Measurements from ENCODE around the gene TMEM175. TPM values are rescaled to one million over a fixed set of nuclear protein-coding genes. Genes with fewer than 3 reads are reported as not detected.

TMEM175 gene
- total and polyA plus RNA-seq, 8 donors = 10.0 to 96.6 (median 16.4) TPM

GRCh38 chr4:884896-885295 is 47.4 kb upstream of the TMEM175 start:
- DNase-seq = no peak
- ATAC-seq = no peak
- Histone ChIP-seq H3K4me1 (no peaks in the 10 kb centered on the region), H3K4me3 (no peak overlapping the region), H3K27me3 (no peaks in the 10 kb centered on the region), H3K36me3 (peaks cover 2 to 64% (median 15%) of the 10 kb centered on the region in 3 donors), H3K27ac (no peak overlapping the region), H3K9me3 (no peaks in the 10 kb centered on the region)
- intact Hi-C loops (cut with DNase I) = no loop called here
- 82 to 86% methylated on average over 24 of the region's 24 CpGs for WGBS, 2 donors
- no peak for FAIRE-seq
- TF ChIP-seq CTCF (IDR thresholded peaks at IDR 0.05) = no peak

- H3K4me3 ChIP-seq = no peak overlapping the region
- H3K27ac ChIP-seq = no peak overlapping the region
- H3K9me3 ChIP-seq = no peaks in the 10 kb centered on the region
- DNase-seq (no peak), ATAC-seq (no peak), FAIRE-seq (no peak)
- H3K36me3 ChIP-seq = peaks cover 2 to 62% (median 15%) of the 10 kb centered on the region in 3 donors
- no peaks in the 10 kb centered on the region for H3K4me1 ChIP-seq
- WGBS, 2 donors = 93 to 96% methylated on average over 10 of the region's 10 CpGs
- TF ChIP-seq CTCF (IDR thresholded peaks at IDR 0.05) = no peak
- no peaks in the 10 kb centered on the region for H3K27me3 ChIP-seq
- intact Hi-C loops (cut with DNase I) = no loop called here
Measured at GRCh38 chr4:885353-885752, 46.9 kb upstream of the TMEM175 start.

- Histone ChIP-seq H3K4me3 (no peak overlapping the region), H3K9me3 (no peaks in the 10 kb centered on the region), H3K36me3 (peaks cover 2 to 68% (median 15%) of the 10 kb centered on the region in 3 donors), H3K27me3 (no peaks in the 10 kb centered on the region), H3K4me1 (no peaks in the 10 kb centered on the region), H3K27ac (no peak overlapping the region)
- DNase-seq = no peak
- no peak for FAIRE-seq
- TF ChIP-seq CTCF (IDR thresholded peaks at IDR 0.05) = no peak
- WGBS, 2 donors = 90 to 94% methylated on average over 9 of the region's 9 CpGs
- no peak for ATAC-seq
- intact Hi-C loops (cut with DNase I) = no loop called here
Measured at GRCh38 chr4:886244-886643, 46.0 kb upstream of the TMEM175 start.

- Histone ChIP-seq H3K27ac (no peak overlapping the region), H3K27me3 (no peaks in the 10 kb centered on the region), H3K36me3 (peaks cover 2 to 58% (median 15%) of the 10 kb centered on the region in 3 donors), H3K4me3 (no peak overlapping the region), H3K4me1 (no peaks in the 10 kb centered on the region), H3K9me3 (no peaks in the 10 kb centered on the region)
- 96% methylated on average over 63 of the region's 63 CpGs for WGBS, 2 donors
- ATAC-seq (no peak), FAIRE-seq (no peak), DNase-seq (no peak)
- intact Hi-C loops (cut with DNase I) = no loop called here
- TF ChIP-seq CTCF (IDR thresholded peaks at IDR 0.05) = no peak
Measured at GRCh38 chr4:887034-887763, 45.1 kb upstream of the TMEM175 start.

GRCh38 chr4:888029-888428 is 44.2 kb upstream of the TMEM175 start:
- 96 to 98% methylated on average over 23 of the region's 23 CpGs for WGBS, 2 donors

More at GRCh38 chr4:888029-888428, 44.2 kb upstream of the TMEM175 start:
- no peaks in the 10 kb centered on the region for H3K9me3 ChIP-seq
- no peak for TF ChIP-seq CTCF (IDR thresholded peaks at IDR 0.05)
- no peak overlapping the region for H3K27ac ChIP-seq
- peaks cover 2 to 50% (median 11%) of the 10 kb centered on the region in 3 donors for H3K36me3 ChIP-seq
- DNase-seq = no peak
- ATAC-seq = no peak
- H3K27me3 ChIP-seq = no peaks in the 10 kb centered on the region
- intact Hi-C loops (cut with DNase I) = no loop called here
- no peaks in the 10 kb centered on the region for H3K4me1 ChIP-seq
- FAIRE-seq = no peak
- H3K4me3 ChIP-seq = no peak overlapping the region

Measured in pancreas (tissue), 10 donors.